TTC549 (cell line): ENCODE results near the gene TMEM94.

Source experiments
- FAIRE-seq: peaks from 2 replicates; lab custom pipeline; 2012; peaks lifted over from hg19 to GRCh38; lab: Jason Lieb, UNC

TMEM94 gene

GRCh38 chr17:75525806-75526554 is 69.5 kb downstream of the TMEM94 start:
- no peak for FAIRE-seq

- no peak for FAIRE-seq
These were observed 70.3 kb downstream of the TMEM94 start for GRCh38 chr17:75526555-75527270.

GRCh38 chr17:75530837-75531720 is 74.6 kb downstream of the TMEM94 start:
- FAIRE-seq: no peak

- no peak for FAIRE-seq
These were observed 75.3 kb downstream of the TMEM94 start for GRCh38 chr17:75531721-75532072.

GRCh38 chr17:75535119-75535537 is 78.7 kb downstream of the TMEM94 start:
- FAIRE-seq: no peak

- FAIRE-seq: no peak
These were observed 79.4 kb downstream of the TMEM94 start for GRCh38 chr17:75535871-75536270.

- no peak for FAIRE-seq
These were observed 79.9 kb downstream of the TMEM94 start for GRCh38 chr17:75536366-75536765.

GRCh38 chr17:75539967-75540729 is 83.7 kb downstream of the TMEM94 start:
- FAIRE-seq: no peak

GRCh38 chr17:75540923-75541503 is 84.6 kb downstream of the TMEM94 start:
- no peak for FAIRE-seq

GRCh38 chr17:75542229-75542628 is 85.8 kb downstream of the TMEM94 start:
- no peak for FAIRE-seq

GRCh38 chr17:75542728-75543336 is 86.4 kb downstream of the TMEM94 start:
- FAIRE-seq: no peak

- no peak for FAIRE-seq
These were observed 87.8 kb downstream of the TMEM94 start for GRCh38 chr17:75544250-75544649.

- no peak for FAIRE-seq
These were observed 89.7 kb downstream of the TMEM94 start for GRCh38 chr17:75546181-75546580.

GRCh38 chr17:75547091-75547490 is 90.7 kb downstream of the TMEM94 start:
- no peak for FAIRE-seq

GRCh38 chr17:75548813-75549212 is 92.4 kb downstream of the TMEM94 start:
- no peak for FAIRE-seq
